IMR-90 (cell line): Measurements from ENCODE around the gene RFTN1. TPM values are rescaled to one million over a fixed set of nuclear protein-coding genes. Genes with fewer than 3 reads are reported as not detected.

Source experiments
- ATAC-seq: fragments of 200-7000 bp; cut with Tn5 transposase; 2 replicates; pipeline ENCODE4 v1.9.1; 2020; ENCODE audit warnings: low read depth, mild to moderate bottlenecking, moderate library complexity
- BruUV-seq: library from RNA; stranded (reverse); fragments of 400-500 nt; replicated peaks from 2 replicates; lab custom pipeline; 2021; lab: Mats Ljungman, UMichigan
- CTCF ChIA-PET: fragments of 300-600 bp; formaldehyde crosslinking; extraction: SDS; loops from one replicate; lab custom pipeline; 2021; ENCODE audit warnings: antibody characterized with exemption; lab: Yijun Ruan, JAX
- POLR2A ChIA-PET: fragments of 300-600 bp; sonication (Branson Sonifier 250); formaldehyde crosslinking; loops from one replicate; lab custom pipeline; 2022; ENCODE audit warnings: antibody characterized with exemption; ENCODE audit not compliant: unreplicated experiment; lab: Charles Lee
- DNase-seq: peaks from one replicate; pipeline ENCODE4 v3.0.0; 2013
- H2AFZ ChIP-seq: replicated peaks from 2 replicates; pipeline ENCODE3; 2013; ENCODE audit warnings: low read length, mild to moderate bottlenecking; ENCODE audit not compliant: poor library complexity
- H2AK5ac ChIP-seq: 2 replicates; pipeline ENCODE4 v1.6.1; 2013; ENCODE audit warnings: low read depth, low read length, inconsistent platforms
- H2AK9ac ChIP-seq: replicated peaks from 2 replicates; pipeline ENCODE3; 2013; ENCODE audit warnings: mild to moderate bottlenecking, low read depth, low read length, moderate library complexity; ENCODE audit not compliant: poor library complexity
- H2BK120ac ChIP-seq: 2 replicates; pipeline ENCODE4 v1.6.1; 2013; ENCODE audit warnings: low read depth, low read length, inconsistent platforms
- H2BK15ac ChIP-seq: 3 replicates; pipeline ENCODE4 v1.6.1; 2013; ENCODE audit warnings: low read depth, low read length, inconsistent platforms
- H2BK20ac ChIP-seq: 2 replicates; pipeline ENCODE4 v1.6.1; 2013; ENCODE audit warnings: low read depth, mild to moderate bottlenecking, inconsistent platforms, low read length, moderate library complexity
- H2BK5ac ChIP-seq: 2 replicates; pipeline ENCODE4 v1.6.1; 2013; ENCODE audit warnings: mild to moderate bottlenecking, low read depth, low read length, inconsistent platforms; ENCODE audit not compliant: poor library complexity, severe bottlenecking
- H3K14ac ChIP-seq: replicated peaks from 2 replicates; pipeline ENCODE4 v1.6.1; 2013; ENCODE audit warnings: low read depth, low read length, inconsistent platforms
- H3K18ac ChIP-seq: 2 replicates; pipeline ENCODE4 v1.6.1; 2013; ENCODE audit warnings: low read depth, low read length, control low read depth
- H3K23ac ChIP-seq: 2 replicates; pipeline ENCODE4 v1.6.1; 2013; ENCODE audit warnings: low read depth, low read length, inconsistent platforms
- H3K27ac ChIP-seq: 2 replicates; pipeline ENCODE4 v1.5.1; 2013; ENCODE audit warnings: mild to moderate bottlenecking, control low read depth, low read length; ENCODE audit not compliant: insufficient read depth
- H3K27me3 ChIP-seq: 2 replicates; pipeline ENCODE4 v1.6.1; 2013; ENCODE audit warnings: low read length; ENCODE audit not compliant: control insufficient read depth, insufficient read depth
- H3K36me3 ChIP-seq: 2 replicates; pipeline ENCODE4 v1.6.1; 2013; ENCODE audit warnings: low read length, mixed read lengths; ENCODE audit not compliant: control insufficient read depth, insufficient read depth
- H3K4ac ChIP-seq: 2 replicates; pipeline ENCODE4 v1.6.1; 2013; ENCODE audit warnings: low read depth, low read length, inconsistent platforms
- H3K4me1 ChIP-seq: 2 replicates; pipeline ENCODE4 v1.6.1; 2013; ENCODE audit warnings: low read length, mixed read lengths; ENCODE audit not compliant: control insufficient read depth, insufficient read depth
- H3K4me2 ChIP-seq: 2 replicates; pipeline ENCODE4 v1.6.1; 2013; ENCODE audit warnings: low read depth, mild to moderate bottlenecking, control low read depth, low read length, moderate library complexity
- H3K4me3 ChIP-seq: 2 replicates; pipeline ENCODE4 v1.5.1; 2013; ENCODE audit warnings: low read depth, mild to moderate bottlenecking, control low read depth, low read length, moderate library complexity; ENCODE audit not compliant: insufficient read depth
- H3K56ac ChIP-seq: 2 replicates; pipeline ENCODE4 v1.6.1; 2013; ENCODE audit warnings: low read length, inconsistent platforms; ENCODE audit not compliant: insufficient read depth; ENCODE audit errors: extremely low read depth
- H3K79me1 ChIP-seq, 2 experiments: 2 replicates each; pipeline ENCODE4 v1.6.1; 2013; ENCODE audit warnings: low read length in 2 of 2, inconsistent platforms in 1 of 2, low read depth in 1 of 2
- H3K9ac ChIP-seq: 2 replicates; pipeline ENCODE4 v1.6.1; 2013; ENCODE audit warnings: low read depth, low read length, control low read depth
- H3K9me1 ChIP-seq: 2 replicates; pipeline ENCODE4 v1.6.1; 2013; ENCODE audit warnings: low read length, inconsistent platforms; ENCODE audit not compliant: insufficient read depth
- H3K9me3 ChIP-seq: 2 replicates; pipeline ENCODE4 v1.6.1; 2013; ENCODE audit warnings: low read length; ENCODE audit not compliant: control insufficient read depth, insufficient read depth
- H4K20me1 ChIP-seq: 2 replicates; pipeline ENCODE4 v1.6.1; 2013; ENCODE audit warnings: low read length, inconsistent platforms; ENCODE audit not compliant: insufficient read depth
- H4K5ac ChIP-seq: 2 replicates; pipeline ENCODE4 v1.6.1; 2013; ENCODE audit warnings: mild to moderate bottlenecking, low read depth, low read length, control low read depth
- H4K8ac ChIP-seq, 2 experiments: 2 replicates each; pipeline ENCODE4 v1.6.1; 2013; ENCODE audit warnings: low read depth in 2 of 2, low read length in 2 of 2, control low read depth in 1 of 2, inconsistent platforms in 1 of 2
- H4K91ac ChIP-seq: 2 replicates; pipeline ENCODE4 v1.6.1; 2013; ENCODE audit warnings: low read depth, low read length, inconsistent platforms; ENCODE audit not compliant: insufficient read depth
- CEBPB ChIP-seq: IDR thresholded peaks from 2 replicates; pipeline ENCODE4 v1.6.1; 2012; ENCODE audit warnings: low read depth, low read length, improper control_type of control experiment
- ELK1 ChIP-seq: fragments of 150-350 bp; IDR thresholded peaks from 2 replicates; pipeline ENCODE4 v1.6.1; 2016; ENCODE audit warnings: low read depth, mild to moderate bottlenecking, low read length, moderate library complexity, borderline replicate concordance
- MXI1 ChIP-seq: IDR thresholded peaks from 2 replicates; pipeline ENCODE4 v1.6.1; 2012; ENCODE audit warnings: low read depth, mild to moderate bottlenecking, low read length, moderate library complexity, borderline replicate concordance
- RCOR1 ChIP-seq: IDR thresholded peaks from 2 replicates; pipeline ENCODE4 v1.6.1; 2012; ENCODE audit warnings: mild to moderate bottlenecking, low read length, improper control_type of control experiment; ENCODE audit not compliant: insufficient replicate concordance
- USF2 ChIP-seq: fragments of 150-350 bp; IDR thresholded peaks from 2 replicates; pipeline ENCODE4 v1.6.1; 2017; ENCODE audit warnings: mild to moderate bottlenecking, antibody characterized with exemption, low read length, low read depth
- WGBS, 2 experiments: methylation state at CpG; one replicate each; pipeline versions ENCODE4 v1.1.5 to v1.1.7; 2013; ENCODE audit warnings: missing lambda C conversion rate in 2 of 2; ENCODE audit not compliant: insufficient read length in 1 of 2; ENCODE audit errors: extremely low coverage in 2 of 2; 5-methylcytosine and 5-hydroxymethylcytosine counted together
- dilution Hi-C: fragments of 300-500 bp; cut with HindIII; formaldehyde crosslinking; loops from one replicate; pipeline ENCODE4 v1.14.3; 2018; ENCODE audit warnings: low sequenced_read_pairs; ENCODE audit not compliant: unreplicated experiment
- in situ Hi-C: fragments of 300-500 bp; cut with MboI; formaldehyde crosslinking; loops from 3 replicates; pipeline ENCODE4 v1.14.3; 2019; ENCODE audit warnings: low sequenced_read_pairs, inconsistent platforms, mixed read lengths
- intact Hi-C: fragments of 100-400 bp; cut with micrococcal nuclease; formaldehyde crosslinking; loops from 2 replicates; pipeline ENCODE4 v1.10.0; 2022
- polyA plus RNA-seq, 3 experiments: library from polyadenylated mRNA; depleted of rRNA; stranded (reverse); fragments of >200 nt; gene quantifications; 2 replicates each; pipeline ENCODE4 v1.2.3, GENCODE V29; 2012; ENCODE audit warnings: low replicate concordance in 1 of 3
- total RNA-seq: library from RNA; depleted of rRNA; stranded (reverse); fragments of >200 nt; gene quantifications from 2 replicates; pipeline ENCODE4 v1.2.3, GENCODE V29; 2012
- TF ChIP-seq, protein P1 (sequence below): conservative IDR thresholded peaks from 2 replicates; pipeline ENCODE4 v1.5.1; 2012; ENCODE audit warnings: mild to moderate bottlenecking, low read depth, low read length, improper control_type of control experiment

Gene RFTN1
- total and polyA plus RNA-seq, 2 of the 4 experiments (the other 2 are of a cell fraction): 45.0 to 52.0 TPM

GRCh38 chr3:16504242-16504641 lies 9.3 kb downstream of the RFTN1 start:
- no peak overlapping the region for H3K9ac ChIP-seq
- H3K56ac ChIP-seq: no peak overlapping the region
- no peak overlapping the region for H3K4me3 ChIP-seq
- H3K4me2 ChIP-seq: no peak overlapping the region
- no peaks in the 10 kb centered on the region for H3K9me3 ChIP-seq
- H3K9me1 ChIP-seq: peaks cover 43% of the 10 kb centered on the region
- dilution Hi-C loops: no loop called here
- peaks cover 50 to 90% of the 10 kb centered on the region in 2 experiments for H3K79me1 ChIP-seq
- peak overlapping the region; percentile 10; the same call in 1 of the 2 replicates for H3K4ac ChIP-seq
- H2BK5ac ChIP-seq: no peak overlapping the region
- no peak overlapping the region for H2AFZ ChIP-seq
- no peak overlapping the region for H2BK15ac ChIP-seq
- H4K20me1 ChIP-seq: peaks cover 76% of the 10 kb centered on the region
- H2BK20ac ChIP-seq: no peak overlapping the region
- no peak for TF ChIP-seq USF2
- TF ChIP-seq CEBPB: peak; percentile 49
- no peak for TF ChIP-seq MXI1
- no peak for TF ChIP-seq RCOR1
- TF ChIP-seq ELK1: no peak
- TF ChIP-seq, protein P1, sequence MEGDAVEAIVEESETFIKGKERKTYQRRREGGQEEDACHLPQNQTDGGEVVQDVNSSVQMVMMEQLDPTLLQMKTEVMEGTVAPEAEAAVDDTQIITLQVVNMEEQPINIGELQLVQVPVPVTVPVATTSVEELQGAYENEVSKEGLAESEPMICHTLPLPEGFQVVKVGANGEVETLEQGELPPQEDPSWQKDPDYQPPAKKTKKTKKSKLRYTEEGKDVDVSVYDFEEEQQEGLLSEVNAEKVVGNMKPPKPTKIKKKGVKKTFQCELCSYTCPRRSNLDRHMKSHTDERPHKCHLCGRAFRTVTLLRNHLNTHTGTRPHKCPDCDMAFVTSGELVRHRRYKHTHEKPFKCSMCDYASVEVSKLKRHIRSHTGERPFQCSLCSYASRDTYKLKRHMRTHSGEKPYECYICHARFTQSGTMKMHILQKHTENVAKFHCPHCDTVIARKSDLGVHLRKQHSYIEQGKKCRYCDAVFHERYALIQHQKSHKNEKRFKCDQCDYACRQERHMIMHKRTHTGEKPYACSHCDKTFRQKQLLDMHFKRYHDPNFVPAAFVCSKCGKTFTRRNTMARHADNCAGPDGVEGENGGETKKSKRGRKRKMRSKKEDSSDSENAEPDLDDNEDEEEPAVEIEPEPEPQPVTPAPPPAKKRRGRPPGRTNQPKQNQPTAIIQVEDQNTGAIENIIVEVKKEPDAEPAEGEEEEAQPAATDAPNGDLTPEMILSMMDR: no peak
- peaks cover 16% of the 10 kb centered on the region for H3K4me1 ChIP-seq
- peak overlapping the region; percentile 23; the same call in 1 of the 2 replicates for H3K14ac ChIP-seq
- CTCF ChIA-PET: no interaction called here
- no peak overlapping the region for H4K8ac ChIP-seq
- intact Hi-C loops: no loop called here
- H3K23ac ChIP-seq: peak overlapping the region; percentile 24; the same call in 1 of the 2 replicates
- H4K5ac ChIP-seq: no peak overlapping the region
- no CpG with 5 or more reads among the region's 2 CpGs for WGBS, 2 experiments
- POLR2A ChIA-PET: no interaction called here
- no peak overlapping the region for H2AK9ac ChIP-seq
- no peak overlapping the region for H4K91ac ChIP-seq
- peak; percentile 18; the same call in 1 of the 2 replicates for ATAC-seq
- DNase-seq: peak; percentile 48
- no peak overlapping the region for H3K18ac ChIP-seq
- in situ Hi-C loops: no loop called here
- no TSS peak for BruUV-seq
- no peak overlapping the region for H2AK5ac ChIP-seq
- no peak overlapping the region for H2BK120ac ChIP-seq
- H3K36me3 ChIP-seq: peaks cover 14% of the 10 kb centered on the region
- no peaks in the 10 kb centered on the region for H3K27me3 ChIP-seq
- H3K27ac ChIP-seq: no peak overlapping the region
